HepG2 (cell line): Measurements from ENCODE around the gene MYL11. TPM values are rescaled to one million over a fixed set of nuclear protein-coding genes. Genes with fewer than 3 reads are reported as not detected.
A peak's percentile ranks its signal among the peaks of the same experiment; 100 is the strongest.

Source experiments
- ATAC-seq: fragments of 200-7000 bp; cut with Tn5 transposase; 3 replicates; pipeline ENCODE4 v1.9.1; 2020; ENCODE audit warnings: mild to moderate bottlenecking, moderate library complexity
- BruUV-seq: library from RNA; stranded (reverse); fragments of 400-500 nt; replicated peaks from 2 replicates; lab custom pipeline; 2021; lab: Mats Ljungman, UMichigan
- CTCF ChIA-PET: fragments of 300-600 bp; formaldehyde crosslinking; extraction: SDS; loops from one replicate; lab custom pipeline; 2021; ENCODE audit warnings: low total read pairs, inconsistent platforms, low intra/inter-chr PET ratio; lab: Yijun Ruan, JAX
- POLR2A ChIA-PET: fragments of 350-600 bp; sonication (Branson Sonifier 250); formaldehyde crosslinking; loops from one replicate; lab custom pipeline; 2020; ENCODE audit warnings: antibody characterized with exemption, inconsistent platforms; lab: Yijun Ruan, JAX
- DNase-seq: peaks from one replicate; pipeline ENCODE4 v3.0.0-alpha.2; 2015; ENCODE audit warnings: low spot score
- FAIRE-seq: peaks from 3 replicates; lab custom pipeline; 2011; peaks lifted over from hg19 to GRCh38; lab: Jason Lieb, UNC
- H2AFZ ChIP-seq: one replicate; pipeline ENCODE4 v1.6.1; 2011; ENCODE audit warnings: low read length, inconsistent platforms
- H3K27ac ChIP-seq: fragments of 300-600 bp; 3 replicates; pipeline ENCODE4 v1.8.0; 2011; ENCODE audit warnings: mixed run types, mild to moderate bottlenecking, mixed read lengths, low read length, inconsistent platforms; ENCODE audit not compliant: insufficient read depth; ENCODE audit errors: extremely low read length
- H3K27me3 ChIP-seq, 2 experiments: fragments of 200-600 bp in 1 of 2; 2 replicates in 1 of 2; 3 replicates in 1 of 2; pipeline versions ENCODE4 v1.6.0 to v1.8.0; 2011; ENCODE audit warnings: low read length in 2 of 2, mild to moderate bottlenecking in 2 of 2, moderate library complexity in 2 of 2, inconsistent platforms in 1 of 2; ENCODE audit not compliant: insufficient read depth in 2 of 2, control insufficient read depth in 1 of 2
- H3K36me3 ChIP-seq, 2 experiments: fragments of 200-600 bp in 1 of 2; replicated peaks in 1 of 2; 2 replicates in 1 of 2; 3 replicates in 1 of 2; pipeline versions ENCODE4 v1.5.1 to v1.8.0; 2011; ENCODE audit warnings: low read length in 2 of 2, inconsistent platforms in 1 of 2; ENCODE audit not compliant: insufficient read depth in 2 of 2, control insufficient read depth in 1 of 2
- H3K4me1 ChIP-seq: 2 replicates; pipeline ENCODE4 v1.5.1; 2012; ENCODE audit warnings: low read length, inconsistent platforms; ENCODE audit not compliant: insufficient read depth
- H3K4me2 ChIP-seq: 2 replicates; pipeline ENCODE4 v1.6.0; 2011; ENCODE audit warnings: low read depth, low read length, inconsistent platforms
- H3K4me3 ChIP-seq, 3 experiments: fragments of 200-600 bp in 1 of 3; sonication (generic), shearing (Covaris generic) in 1 of 3; replicated peaks in 1 of 3; 2 replicates each; pipeline ENCODE4 v1.5.1; 2011 to 2016; ENCODE audit warnings: low read length in 3 of 3, inconsistent platforms in 2 of 3, low read depth in 2 of 3, mild to moderate bottlenecking in 2 of 3, control low read depth in 1 of 3, mixed read lengths in 1 of 3; ENCODE audit not compliant: insufficient read depth in 1 of 3
- H3K79me2 ChIP-seq: one replicate; pipeline ENCODE4 v1.6.1; 2011; ENCODE audit warnings: low read length, inconsistent platforms; ENCODE audit not compliant: insufficient read depth
- H3K9ac ChIP-seq: 2 replicates; pipeline ENCODE4 v1.6.0; 2011; ENCODE audit warnings: mild to moderate bottlenecking, low read depth, low read length, inconsistent platforms; ENCODE audit not compliant: insufficient read depth
- H3K9me3 ChIP-seq: 2 replicates; pipeline ENCODE4 v1.5.1; 2012; ENCODE audit warnings: mild to moderate bottlenecking, low read length
- H4K20me1 ChIP-seq: 2 replicates; pipeline ENCODE4 v1.6.0; 2011; ENCODE audit warnings: inconsistent platforms, mild to moderate bottlenecking, low read length, moderate library complexity; ENCODE audit not compliant: insufficient read depth
- AGO2 ChIP-seq: fragments of 200-400 bp; formaldehyde crosslinking; optimal IDR thresholded peaks from 2 replicates; pipeline ENCODE3; 2017; ENCODE audit warnings: mild to moderate bottlenecking, low read depth, low read length, moderate library complexity
- HNRNPLL ChIP-seq: fragments of 200-400 bp; formaldehyde crosslinking; IDR thresholded peaks from 2 replicates; pipeline ENCODE4 v1.6.1; 2017; ENCODE audit warnings: mild to moderate bottlenecking, low read depth, low read length; ENCODE audit not compliant: poor library complexity, severe bottlenecking
- ZC3H13 ChIP-seq: sonication (generic); formaldehyde crosslinking; IDR thresholded peaks from 2 replicates; pipeline ENCODE4 v1.8.1; 2023; ENCODE audit warnings: mild to moderate bottlenecking, missing genetic modification reagents, moderate library complexity
- ZKSCAN1 ChIP-seq: fragments of 150-350 bp; IDR thresholded peaks from 2 replicates; pipeline ENCODE4 v1.6.1; 2014; ENCODE audit warnings: low read length
- WGBS: methylation state at CpG from one replicate; pipeline ENCODE4 v1.1.6; 2017; ENCODE audit warnings: low lambda C conversion rate; 5-methylcytosine and 5-hydroxymethylcytosine counted together
- in situ Hi-C: cut with HindIII; loops from 2 replicates; pipeline ENCODE4 v1.10.0; 2017; ENCODE audit warnings: low pct_unique_long_range_greater_than_20kb; ENCODE audit not compliant: extremely low pct_ligation_motif_present
- intact Hi-C: fragments of 100-400 bp; cut with micrococcal nuclease; formaldehyde crosslinking; loops from one replicate; pipeline ENCODE4 v1.10.0; 2022; ENCODE audit not compliant: unreplicated experiment
- polyA plus RNA-seq, 8 experiments: library from polyadenylated mRNA; depleted of rRNA in 3 of 8; stranded (reverse) in 7 of 8; unstranded in 1 of 8; fragments of >200 nt; fragmentation: Illumina TruSeq in 4 of 8; extraction: Trizol in 4 of 8; gene quantifications; 2 replicates each; pipeline versions ENCODE4 v1.2.1 to v1.2.3, GENCODE V29; 2011 to 2016; ENCODE audit warnings: low read depth in 4 of 8, missing spikeins in 1 of 8, mixed read lengths in 1 of 8; ENCODE audit not compliant: insufficient read depth in 1 of 8
- total RNA-seq, 5 experiments: library from RNA; depleted of rRNA; stranded (reverse); fragments of >200 nt; fragmentation: Illumina TruSeq; extraction: Trizol; gene quantifications; 2 replicates each; pipeline ENCODE4 v1.2.3, GENCODE V29; 2016; ENCODE audit warnings: low read depth in 1 of 5
- TF ChIP-seq, protein P1 (sequence below): sonication (generic); formaldehyde crosslinking; IDR thresholded peaks from 2 replicates; pipeline ENCODE4 v1.4.0; 2020; ENCODE audit warnings: missing genetic modification reagents

Gene MYL11
- total and polyA plus RNA-seq, 2 of the 13 experiments (the other 11 are each of a cell fraction or from before 2014, with no cell fraction given), result not detected

DNA sequence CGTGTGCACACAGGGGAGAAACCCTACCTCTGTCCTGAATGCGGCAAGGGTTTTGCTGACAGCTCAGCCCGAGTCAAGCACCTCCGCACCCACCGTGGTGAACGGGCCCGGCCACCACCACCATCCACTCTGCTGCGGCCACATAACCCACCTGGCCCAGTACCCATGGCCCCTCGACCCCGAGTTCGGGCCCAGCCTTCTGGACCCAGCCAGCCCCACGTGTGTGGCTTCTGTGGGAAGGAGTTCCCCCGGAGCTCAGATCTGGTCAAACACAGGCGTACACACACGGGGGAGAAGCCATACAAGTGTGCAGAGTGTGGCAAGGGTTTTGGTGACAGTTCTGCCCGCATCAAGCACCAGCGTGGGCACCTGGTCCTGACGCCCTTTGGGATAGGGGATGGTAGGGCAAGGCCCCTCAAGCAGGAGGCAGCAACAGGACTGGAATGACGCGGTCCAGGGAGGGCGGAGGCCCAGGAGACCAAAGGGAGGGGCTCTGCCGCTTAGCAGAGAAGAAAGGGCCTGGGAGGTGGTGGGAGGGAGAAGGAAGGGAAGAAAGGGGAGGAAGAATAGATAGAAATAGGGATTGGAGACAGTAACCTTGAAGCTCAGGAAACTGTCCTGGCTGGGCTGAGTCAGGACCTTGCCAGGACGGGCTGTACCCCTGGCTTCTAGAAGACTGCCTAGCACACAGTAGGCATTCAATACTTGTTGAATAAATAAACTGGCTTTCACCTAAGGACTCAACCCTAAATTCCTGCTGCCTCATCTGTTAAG, 24.2 kb downstream of the MYL11 start:
- peaks cover 17% of the 10 kb centered on the region for H3K79me2 ChIP-seq
- TF ChIP-seq ZC3H13 (peak; percentile 42; the same call in 1 of the 2 replicates), HNRNPLL (no peak), AGO2 (peak; percentile 47), ZKSCAN1 (0 out of 2 replicates have a peak, but pooled peaks have one; percentile 62)
- TF ChIP-seq, protein P1, sequence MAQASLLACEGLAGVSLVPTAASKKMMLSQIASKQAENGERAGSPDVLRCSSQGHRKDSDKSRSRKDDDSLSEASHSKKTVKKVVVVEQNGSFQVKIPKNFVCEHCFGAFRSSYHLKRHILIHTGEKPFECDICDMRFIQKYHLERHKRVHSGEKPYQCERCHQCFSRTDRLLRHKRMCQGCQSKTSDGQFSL, result 0 out of 2 replicates have a peak, but pooled peaks have one; percentile 32
- WGBS, result 90% methylated on average over 19 of the region's 23 CpGs
- no peaks in the 10 kb centered on the region; the same call in 1 of the 2 replicates for H4K20me1 ChIP-seq
- ATAC-seq (no peak), FAIRE-seq (no peak), DNase-seq (no peak)
- H3K4me3 ChIP-seq, result no peak overlapping the region
- no peaks in the 10 kb centered on the region for H3K9me3 ChIP-seq
- CTCF ChIA-PET, result no interaction called here
- BruUV-seq, result no TSS peak
- in situ Hi-C loops, result no loop called here
- no peak overlapping the region for H3K27ac ChIP-seq
- peaks cover 3 to 17% of the 10 kb centered on the region in 2 experiments; a peak in 4 of 5 replicates for H3K36me3 ChIP-seq
- no peaks in the 10 kb centered on the region for H3K27me3 ChIP-seq
- no peak overlapping the region for H3K9ac ChIP-seq
- POLR2A ChIA-PET, result interaction anchor here (2.9 kb wide), 1 partner anchor 9 kb away, joined by 16 read pairs; the partner anchor contains the start of gene ZNF771
- intact Hi-C loops, result no loop called here
- no peak overlapping the region for H3K4me2 ChIP-seq
- no peak overlapping the region for H2AFZ ChIP-seq
- H3K4me1 ChIP-seq, result peaks cover 55% of the 10 kb centered on the region
